ENCODE results near the gene NFASC. TPM values are rescaled to one million over a fixed set of nuclear protein-coding genes. Genes with fewer than 3 reads are reported as not detected.

Gene NFASC
- total RNA-seq, 1 donor from 2014 or later: 0.05 TPM

- DNase-seq (ENCODE audit: low read depth): no peak
These were observed 19.2 kb downstream of the NFASC start for GRCh38 chr1:204889681-204890383.

- DNase-seq (ENCODE audit: low read depth): no peak
These were observed 21.2 kb downstream of the NFASC start for GRCh38 chr1:204891860-204892259.

GRCh38 chr1:204894031-204894430, 23.4 kb downstream of the NFASC start:
- DNase-seq (ENCODE audit: low read depth): no peak

- DNase-seq (ENCODE audit: low read depth): no peak
These were observed 23.9 kb downstream of the NFASC start for GRCh38 chr1:204894606-204895005.

DNA sequence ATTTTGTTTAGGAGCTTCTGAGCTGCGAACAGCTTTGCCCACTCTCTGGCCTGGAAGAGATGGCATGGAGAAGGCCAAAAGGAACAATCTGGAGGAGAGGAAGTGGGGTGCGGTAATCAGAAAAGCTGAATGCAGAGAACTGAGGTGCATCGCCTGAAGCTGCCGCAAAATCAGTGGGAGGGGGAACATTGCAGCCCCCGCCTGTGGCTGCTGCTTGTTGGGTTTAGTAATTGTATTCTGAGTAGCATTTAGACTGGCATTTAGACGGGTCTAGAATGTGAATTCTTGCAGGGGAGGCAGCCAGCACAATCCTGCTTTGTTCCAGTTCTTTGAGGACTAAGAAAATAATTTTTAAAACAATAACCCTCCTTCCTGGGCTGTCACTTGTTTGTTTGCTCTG, 25.4 kb downstream of the NFASC start:
- DNase-seq (ENCODE audit: low read depth): no peak

DNA sequence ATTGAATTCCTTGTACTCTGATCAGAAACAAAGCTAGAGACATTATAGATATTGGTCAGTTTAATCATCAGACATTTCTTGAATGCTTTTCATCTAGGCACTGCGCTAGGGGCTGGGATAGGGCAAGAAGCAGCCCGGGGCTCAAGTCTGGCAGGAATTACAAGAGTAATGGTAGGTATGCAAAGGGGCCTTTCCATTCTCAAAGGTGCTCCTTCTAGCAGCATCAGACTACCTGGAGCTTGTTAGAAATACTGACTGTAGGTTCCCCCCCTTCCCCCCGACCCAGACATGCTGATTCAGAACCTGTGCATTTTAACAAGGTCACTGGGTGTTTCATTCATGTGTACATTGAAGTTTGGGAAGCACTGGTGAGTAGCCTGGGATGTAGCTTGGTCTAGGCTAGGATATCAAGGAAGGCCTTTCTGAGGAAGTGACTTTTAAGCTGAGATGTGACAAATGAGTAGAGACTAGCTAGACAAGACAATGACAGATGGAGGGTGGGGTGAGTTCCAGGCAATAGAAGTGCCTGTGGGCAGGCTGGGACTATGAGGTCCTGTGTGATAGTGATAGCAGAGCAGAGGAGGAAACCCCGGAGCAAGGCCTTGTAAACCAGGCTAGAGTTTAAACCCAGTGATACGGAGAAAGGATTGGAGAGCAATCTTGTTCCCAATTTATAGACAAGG, 26.3 kb downstream of the NFASC start:
- no peak for DNase-seq (ENCODE audit: low read depth)

DNA sequence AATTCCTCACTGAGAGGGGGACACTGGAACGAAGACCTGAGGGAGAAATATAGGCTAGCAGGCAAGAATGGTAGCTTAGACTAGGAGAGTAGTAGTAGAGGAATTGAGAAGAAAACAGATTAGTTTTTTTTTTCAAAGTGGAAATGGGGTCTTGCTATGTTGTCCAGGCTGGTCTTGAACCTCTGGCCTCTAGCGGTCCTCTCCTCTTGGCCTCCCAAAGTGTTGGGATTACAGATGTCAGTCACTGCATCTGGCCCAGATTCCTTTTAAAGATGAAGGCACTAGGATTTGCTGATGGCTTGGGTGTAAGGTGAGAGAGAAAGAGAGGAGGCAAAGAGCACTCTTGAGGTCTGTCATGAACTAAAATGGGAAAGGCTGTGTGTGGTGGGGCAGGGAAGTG, 30.1 kb downstream of the NFASC start:
- no peak for DNase-seq (ENCODE audit: low read depth)

DNA sequence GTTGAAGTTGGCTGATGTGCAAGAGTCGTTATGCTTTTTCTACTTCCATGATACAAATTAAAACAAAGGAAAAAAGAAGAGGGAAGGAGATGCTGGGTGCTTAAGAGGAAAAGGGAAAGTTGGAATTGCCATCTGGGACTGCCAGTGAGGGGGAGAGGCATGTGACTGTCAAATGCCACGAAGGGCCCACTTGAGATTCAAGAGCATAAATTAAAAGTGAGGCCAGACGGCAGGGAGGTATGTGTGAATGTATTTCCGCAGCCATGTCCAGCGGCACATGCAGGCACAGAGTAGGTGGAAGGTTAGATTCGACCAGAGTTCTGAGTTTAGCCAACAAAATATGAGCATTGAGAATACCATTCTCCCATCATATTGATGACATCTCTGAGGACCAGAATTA, 32.0 kb downstream of the NFASC start:
- DNase-seq (ENCODE audit: low read depth): no peak

- DNase-seq (ENCODE audit: low read depth): no peak
These were observed 33.7 kb downstream of the NFASC start for GRCh38 chr1:204904228-204904810.

DNA sequence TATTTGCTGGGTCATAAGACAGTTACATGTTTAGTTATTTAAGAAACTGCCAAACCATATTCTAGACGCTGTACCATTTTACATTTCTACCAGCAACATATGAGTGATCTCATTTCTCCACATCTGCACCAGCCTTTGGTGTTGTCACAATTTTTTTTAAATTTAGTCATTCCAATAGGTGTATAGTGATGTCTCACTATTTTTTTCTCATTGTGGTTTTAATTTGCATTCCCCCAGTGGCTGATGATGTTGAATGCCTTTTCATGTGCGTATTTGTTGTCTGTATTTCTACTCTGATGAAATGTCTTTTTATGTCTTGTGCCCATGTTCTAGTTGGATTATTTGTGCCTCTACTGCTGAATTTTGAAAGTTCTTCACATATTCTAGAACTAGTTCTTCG, 38.4 kb downstream of the NFASC start:
- DNase-seq (ENCODE audit: low read depth): no peak

GRCh38 chr1:204915861-204916495, 45.3 kb downstream of the NFASC start:
- peak; percentile 4 for DNase-seq (ENCODE audit: low read depth)

DNA sequence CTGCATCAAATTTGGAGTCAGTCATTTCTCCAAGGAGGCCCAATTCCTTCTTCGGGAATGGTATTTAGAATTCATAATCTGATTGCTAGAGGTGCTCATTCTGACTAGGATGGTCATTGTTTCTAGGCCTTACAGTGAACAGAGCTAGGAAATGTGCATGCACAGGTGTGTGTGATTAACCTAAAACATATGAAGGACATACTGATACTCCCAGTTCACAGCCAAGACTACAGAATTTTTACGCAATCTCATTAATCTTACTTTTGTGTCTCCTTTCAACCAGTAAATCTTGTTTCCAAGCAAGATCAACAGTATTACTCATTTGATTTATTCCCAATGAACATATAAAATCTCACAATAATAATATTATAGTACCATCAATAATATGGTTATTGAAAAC, 47.1 kb downstream of the NFASC start:
- no peak for DNase-seq (ENCODE audit: low read depth)

DNA sequence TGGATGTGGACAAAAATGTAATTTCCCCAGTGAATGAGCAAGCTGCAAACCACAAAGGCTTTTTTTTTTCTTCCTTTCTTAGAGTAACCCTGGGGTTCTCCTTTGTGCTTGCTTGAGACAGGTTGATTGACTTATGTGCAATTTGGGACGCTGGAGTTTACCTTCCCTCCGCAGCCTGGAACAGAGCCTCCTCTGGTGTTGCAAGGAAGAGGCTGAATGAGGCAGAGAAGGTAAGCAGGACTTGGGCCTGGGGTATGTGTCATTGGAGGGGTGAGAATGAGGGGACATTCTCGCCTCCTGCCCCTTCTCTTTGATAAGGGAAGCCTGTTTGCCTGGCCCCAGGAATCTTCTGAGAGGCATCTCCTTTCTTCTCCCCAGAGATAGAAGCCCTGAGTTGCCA, 49.8 kb downstream of the NFASC start:
- DNase-seq (ENCODE audit: low read depth): no peak

DNA sequence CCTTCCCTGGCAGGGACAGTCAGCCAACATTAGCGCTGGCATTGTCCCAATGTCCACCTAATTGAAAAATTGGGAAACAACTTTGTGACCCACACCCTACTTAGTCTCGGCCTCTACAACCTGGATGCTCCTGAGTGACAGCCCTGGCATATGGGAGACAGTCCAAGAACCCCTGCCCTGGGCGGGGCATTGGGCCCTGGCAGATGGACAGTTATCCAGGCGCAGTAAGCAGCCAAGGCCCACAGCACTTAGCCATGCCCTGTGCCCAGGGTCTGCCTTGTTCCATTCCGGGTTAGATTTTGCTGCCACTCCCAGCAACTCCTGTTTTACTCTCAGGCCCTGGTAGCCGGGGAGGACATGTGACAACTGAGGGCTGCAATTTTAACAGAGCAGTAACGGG, 50.3 kb downstream of the NFASC start:
- no peak for DNase-seq (ENCODE audit: low read depth)

- no peak for DNase-seq (ENCODE audit: low read depth)
These were observed 51.3 kb downstream of the NFASC start for GRCh38 chr1:204921855-204922516.

DNA sequence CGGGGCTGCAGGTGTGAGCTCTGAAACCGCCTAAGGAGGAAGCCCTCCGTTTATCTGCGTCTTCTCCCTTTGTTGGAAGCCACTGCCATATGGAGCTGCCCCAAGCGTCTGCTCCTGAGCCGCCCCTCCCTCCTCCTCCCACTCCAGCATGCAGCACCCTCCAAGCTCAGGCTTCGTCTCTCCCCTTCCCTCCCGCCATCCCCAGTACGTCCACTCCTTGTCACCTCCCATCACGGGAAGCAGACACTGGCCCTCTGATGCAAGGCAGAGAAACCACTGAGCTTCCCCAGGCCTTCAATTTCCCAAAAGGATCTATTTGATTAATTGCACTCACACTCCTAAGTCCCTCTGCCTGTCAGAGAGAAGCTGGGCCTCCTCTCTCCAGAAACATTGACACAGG, 52.5 kb downstream of the NFASC start:
- DNase-seq (ENCODE audit: low read depth): no peak

DNA sequence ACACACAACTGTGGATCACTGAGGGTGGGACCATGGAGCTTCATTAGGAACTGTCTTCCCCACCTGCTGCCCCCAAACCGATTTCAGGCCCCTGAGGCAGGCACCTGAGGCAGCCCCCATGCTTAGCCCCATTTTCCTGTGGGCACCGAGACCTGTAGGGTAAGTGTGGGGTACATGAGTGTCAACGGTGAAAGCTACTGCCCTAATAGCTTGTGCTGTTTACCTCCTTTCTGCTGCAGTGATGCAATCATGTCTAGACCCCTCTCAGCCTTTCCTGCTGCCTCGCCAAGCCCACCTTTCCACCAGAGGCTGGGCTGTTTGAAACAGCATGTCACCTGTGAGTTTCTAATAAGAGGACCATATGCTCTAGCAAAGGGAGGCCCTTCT, 53.0 kb downstream of the NFASC start:
- no peak for DNase-seq (ENCODE audit: low read depth)

- peak; percentile 6 for DNase-seq (ENCODE audit: low read depth)
These were observed 53.5 kb downstream of the NFASC start for GRCh38 chr1:204924013-204924759.

DNA sequence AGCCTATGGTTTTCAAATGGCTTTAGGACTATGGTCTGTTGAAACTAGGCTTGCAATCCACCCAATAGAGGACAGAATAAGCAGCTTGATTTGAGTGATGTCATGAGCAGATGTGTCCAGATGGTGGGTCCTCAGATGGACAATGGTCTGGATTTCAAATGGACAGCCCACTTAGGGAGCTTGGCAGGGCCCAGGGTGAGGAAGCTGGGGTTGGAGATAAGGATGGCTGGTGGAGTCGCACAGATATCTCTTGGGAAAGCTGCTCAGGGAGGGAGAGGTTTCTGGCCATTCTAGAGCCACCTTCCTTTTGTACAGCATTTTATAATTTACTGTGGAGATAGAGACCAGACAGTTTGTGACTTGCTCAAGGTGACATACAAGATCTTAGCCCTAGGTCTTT, 55.0 kb downstream of the NFASC start:
- DNase-seq (ENCODE audit: low read depth): no peak

DNA sequence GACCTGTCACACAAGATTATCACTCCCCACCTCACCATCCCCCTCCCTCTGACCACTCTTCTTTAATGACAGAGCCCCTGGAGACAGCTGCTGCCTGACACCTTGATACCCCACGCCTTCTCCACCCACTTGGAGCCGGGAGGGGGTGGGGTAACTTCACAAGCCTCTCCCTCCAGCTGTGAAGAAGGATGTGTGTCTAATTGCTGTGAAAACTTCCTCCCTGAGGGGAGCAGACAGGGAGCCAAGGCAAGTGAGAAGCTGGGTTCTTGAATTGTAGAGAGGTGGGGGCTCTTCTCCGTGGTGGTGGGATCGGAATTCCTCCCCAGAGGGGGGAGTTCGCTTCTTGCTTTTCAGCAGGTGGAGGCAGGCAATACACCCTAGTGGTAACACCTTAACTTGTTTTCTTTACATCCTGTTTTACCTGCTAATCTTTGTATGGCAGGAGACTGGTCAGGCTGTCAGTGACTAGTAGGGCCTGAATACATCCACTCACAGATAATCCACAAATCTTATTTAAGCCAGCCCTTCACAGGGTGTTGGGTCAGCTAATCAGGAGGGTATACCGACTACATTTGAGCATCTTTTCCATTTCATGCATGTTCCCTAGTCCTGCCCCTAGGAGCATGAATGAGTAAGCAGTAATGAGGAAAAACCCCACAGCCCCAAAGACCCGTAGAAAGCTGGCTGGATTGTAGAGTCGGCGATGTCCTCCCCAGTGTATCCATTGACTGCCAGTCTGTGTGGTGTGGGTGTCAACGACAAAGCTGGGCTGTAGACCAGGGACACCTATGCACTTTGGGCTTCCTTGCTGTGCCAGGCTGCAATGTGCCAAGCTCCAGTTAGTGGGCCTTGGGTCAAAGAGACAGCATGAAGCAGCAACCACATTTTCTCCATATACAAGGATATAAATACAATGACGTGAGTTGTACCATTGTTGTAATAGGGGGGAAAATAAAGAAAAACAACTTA, 57.3 kb downstream of the NFASC start:
- no peak for DNase-seq (ENCODE audit: low read depth)

Measured in renal cortical epithelial cell (primary cell).